MG63 (cell line): Measurements from ENCODE around the gene ARPC1B. TPM values are rescaled to one million over a fixed set of nuclear protein-coding genes. Genes with fewer than 3 reads are reported as not detected.

Experiments
- DNase-seq: peaks from one replicate; pipeline ENCODE4 v3.0.0-alpha.2; 2020
- H3K27me3 ChIP-seq: fragments of 250-450 bp; sonication (Bioruptor Pico); 2 replicates; pipeline ENCODE4 v1.5.1; 2020; ENCODE audit warnings: mild to moderate bottlenecking, moderate library complexity
- H3K36me3 ChIP-seq: fragments of 250-450 bp; sonication (Bioruptor Pico); 2 replicates; pipeline ENCODE4 v1.5.1; 2020; ENCODE audit warnings: mild to moderate bottlenecking, moderate library complexity
- H3K4me3 ChIP-seq: fragments of 250-450 bp; sonication (Bioruptor Pico); 2 replicates; pipeline ENCODE4 v1.5.1; 2020; ENCODE audit warnings: mild to moderate bottlenecking, moderate library complexity
- H3K9me3 ChIP-seq: fragments of 250-450 bp; sonication (Bioruptor Pico); 2 replicates; pipeline ENCODE4 v1.5.1; 2020; ENCODE audit warnings: mild to moderate bottlenecking, moderate library complexity
- total RNA-seq: library from RNA; depleted of rRNA; stranded (reverse); fragments of >200 nt; shearing (Covaris generic); gene quantifications from 2 replicates; pipeline ENCODE4 v1.2.3, GENCODE V29; 2014; ENCODE audit warnings: low replicate concordance

The ARPC1B gene
- total RNA-seq, 1 experiment from 2014 or later, result 164 TPM

- H3K27me3 ChIP-seq, result no peaks in the 10 kb centered on the region
- no peaks in the 10 kb centered on the region for H3K9me3 ChIP-seq
- no peak overlapping the region for H3K4me3 ChIP-seq
- H3K36me3 ChIP-seq, result peaks cover 30% of the 10 kb centered on the region
- DNase-seq, result no peak
Measured at GRCh38 chr7:99395616-99396327, 21.2 kb downstream of the ARPC1B start.

- H3K36me3 ChIP-seq, result peaks cover 34% of the 10 kb centered on the region
Measured at GRCh38 chr7:99396418-99397296, 22.1 kb downstream of the ARPC1B start.

GRCh38 chr7:99397297-99397983 is 22.9 kb downstream of the ARPC1B start:
- DNase-seq, result no peak
- Histone ChIP-seq H3K36me3 (peaks cover 36% of the 10 kb centered on the region), H3K4me3 (no peak overlapping the region), H3K9me3 (no peaks in the 10 kb centered on the region), H3K27me3 (no peaks in the 10 kb centered on the region)

More at GRCh38 chr7:99396418-99397296, 22.1 kb downstream of the ARPC1B start:
- H3K27me3 ChIP-seq, result no peaks in the 10 kb centered on the region
- no peak overlapping the region for H3K4me3 ChIP-seq
- H3K9me3 ChIP-seq, result no peaks in the 10 kb centered on the region
- DNase-seq, result no peak

GRCh38 chr7:99398891-99399445 is 24.4 kb downstream of the ARPC1B start:
- H3K36me3 ChIP-seq, result peaks cover 34% of the 10 kb centered on the region
- H3K9me3 ChIP-seq, result no peaks in the 10 kb centered on the region
- no peak overlapping the region for H3K4me3 ChIP-seq
- H3K27me3 ChIP-seq, result no peaks in the 10 kb centered on the region
- no peak for DNase-seq

- Histone ChIP-seq H3K4me3 (no peak overlapping the region), H3K27me3 (no peaks in the 10 kb centered on the region), H3K9me3 (no peaks in the 10 kb centered on the region), H3K36me3 (peaks cover 35% of the 10 kb centered on the region)
- no peak for DNase-seq
Measured at GRCh38 chr7:99399597-99399996, 25.1 kb downstream of the ARPC1B start.

GRCh38 chr7:99402854-99403253 is 28.3 kb downstream of the ARPC1B start:
- no peaks in the 10 kb centered on the region for H3K27me3 ChIP-seq
- H3K9me3 ChIP-seq, result no peaks in the 10 kb centered on the region
- H3K36me3 ChIP-seq, result peaks cover 29% of the 10 kb centered on the region
- DNase-seq, result no peak
- H3K4me3 ChIP-seq, result no peak overlapping the region

GRCh38 chr7:99403764-99404163 is 29.2 kb downstream of the ARPC1B start:
- H3K9me3 ChIP-seq, result no peaks in the 10 kb centered on the region
- DNase-seq, result no peak
- peaks cover 24% of the 10 kb centered on the region for H3K36me3 ChIP-seq
- H3K4me3 ChIP-seq, result no peak overlapping the region
- H3K27me3 ChIP-seq, result no peaks in the 10 kb centered on the region

GRCh38 chr7:99404235-99404976 is 29.9 kb downstream of the ARPC1B start:
- H3K9me3 ChIP-seq, result no peaks in the 10 kb centered on the region
- H3K27me3 ChIP-seq, result no peaks in the 10 kb centered on the region
- DNase-seq, result no peak
- no peak overlapping the region for H3K4me3 ChIP-seq
- H3K36me3 ChIP-seq, result peaks cover 21% of the 10 kb centered on the region

- Histone ChIP-seq H3K27me3 (no peaks in the 10 kb centered on the region), H3K4me3 (no peak overlapping the region), H3K36me3 (peaks cover 15% of the 10 kb centered on the region), H3K9me3 (no peaks in the 10 kb centered on the region)
- DNase-seq, result no peak
Measured at GRCh38 chr7:99404977-99405320, 30.4 kb downstream of the ARPC1B start.

GRCh38 chr7:99406557-99406956 is 32.0 kb downstream of the ARPC1B start:
- no peak for DNase-seq
- peak overlapping the region; percentile 99 for H3K4me3 ChIP-seq
- H3K27me3 ChIP-seq, result no peaks in the 10 kb centered on the region
- H3K36me3 ChIP-seq, result peaks cover 22% of the 10 kb centered on the region
- H3K9me3 ChIP-seq, result no peaks in the 10 kb centered on the region

- Histone ChIP-seq H3K9me3 (no peaks in the 10 kb centered on the region), H3K36me3 (peaks cover 30% of the 10 kb centered on the region), H3K4me3 (peak overlapping the region; percentile 99), H3K27me3 (no peaks in the 10 kb centered on the region)
- DNase-seq, result peak; percentile 81
Measured at GRCh38 chr7:99407872-99408378, 33.4 kb downstream of the ARPC1B start.

- DNase-seq, result peak; percentile 91
- H3K36me3 ChIP-seq, result peaks cover 35% of the 10 kb centered on the region
- peak within 1 kb of the TSS; percentile 99 for H3K4me3 ChIP-seq
- H3K9me3 ChIP-seq, result no peaks in the 10 kb centered on the region
- H3K27me3 ChIP-seq, result no peaks in the 10 kb centered on the region
Measured at GRCh38 chr7:99408379-99409191, 34.1 kb downstream of the ARPC1B start, which contains the start of the genes BUD31 and PDAP1. BUD31 (plus strand) TSS chr7:99408969; CDS start chr7:99411093, 2,124 bp downstream. PDAP1 (minus strand) TSS chr7:99408597; CDS start chr7:99408548, 49 bp downstream.

- peaks cover 40% of the 10 kb centered on the region for H3K36me3 ChIP-seq
- no peaks in the 10 kb centered on the region for H3K27me3 ChIP-seq
- H3K4me3 ChIP-seq, result peak overlapping the region; percentile 99
- no peak for DNase-seq
- no peaks in the 10 kb centered on the region for H3K9me3 ChIP-seq
Measured at GRCh38 chr7:99409192-99409572, 34.7 kb downstream of the ARPC1B start.

- H3K9me3 ChIP-seq, result no peaks in the 10 kb centered on the region
- peak overlapping the region; percentile 99 for H3K4me3 ChIP-seq
- DNase-seq, result no peak
- no peaks in the 10 kb centered on the region for H3K27me3 ChIP-seq
- peaks cover 44% of the 10 kb centered on the region for H3K36me3 ChIP-seq
Measured at GRCh38 chr7:99409806-99410205, 35.3 kb downstream of the ARPC1B start.

GRCh38 chr7:99410635-99411034 is 36.1 kb downstream of the ARPC1B start:
- no peaks in the 10 kb centered on the region for H3K9me3 ChIP-seq
- H3K36me3 ChIP-seq, result peaks cover 51% of the 10 kb centered on the region
- no peak overlapping the region for H3K4me3 ChIP-seq

More at GRCh38 chr7:99410635-99411034, 36.1 kb downstream of the ARPC1B start:
- H3K27me3 ChIP-seq, result no peaks in the 10 kb centered on the region
- no peak for DNase-seq
